Choroid plexus epithelial cell (primary cell): ENCODE measurements around the gene MAGOH.

ENCODE experiments used
- DNase-seq: peaks from one replicate; pipeline ENCODE4 v3.0.0-alpha.2; 2010; ENCODE audit warnings: low read depth
- H3K4me3 ChIP-seq: 2 replicates; pipeline ENCODE4 v1.5.1; 2011; ENCODE audit warnings: low read depth, mild to moderate bottlenecking, control low read depth, low read length, moderate library complexity
- CTCF ChIP-seq: conservative IDR thresholded peaks from 2 replicates; pipeline ENCODE4 v1.5.1; 2011; ENCODE audit warnings: low read depth, mild to moderate bottlenecking, control low read depth, inconsistent platforms, low read length, moderate library complexity

Gene MAGOH

GRCh38 chr1:53270107-53270506 is 31.8 kb upstream of the MAGOH start:
- H3K4me3 ChIP-seq = no peak overlapping the region
- TF ChIP-seq CTCF = no peak
- DNase-seq = no peak

- TF ChIP-seq CTCF = no peak
- no peak for DNase-seq
- no peak overlapping the region for H3K4me3 ChIP-seq
Observed at GRCh38 chr1:53267761-53268160, 29.4 kb upstream of the MAGOH start.

GRCh38 chr1:53266038-53266437 is 27.7 kb upstream of the MAGOH start:
- peak; percentile 32 for DNase-seq
- TF ChIP-seq CTCF = peak; percentile 54
- no peak overlapping the region for H3K4me3 ChIP-seq

GRCh38 chr1:53265581-53265980 is 27.3 kb upstream of the MAGOH start:
- DNase-seq = no peak
- no peak overlapping the region for H3K4me3 ChIP-seq
- no peak for TF ChIP-seq CTCF

- TF ChIP-seq CTCF = no peak
- no peak for DNase-seq
Observed at GRCh38 chr1:53264048-53264447, 25.7 kb upstream of the MAGOH start.

GRCh38 chr1:53262000-53262399 is 23.7 kb upstream of the MAGOH start:
- TF ChIP-seq CTCF = no peak
- no peak for DNase-seq
- H3K4me3 ChIP-seq = no peak overlapping the region

More at GRCh38 chr1:53264048-53264447, 25.7 kb upstream of the MAGOH start:
- no peak overlapping the region for H3K4me3 ChIP-seq

GRCh38 chr1:53260631-53261247 is 22.4 kb upstream of the MAGOH start:
- no peak for DNase-seq
- TF ChIP-seq CTCF = no peak
- no peak overlapping the region for H3K4me3 ChIP-seq
